ENCODE data around the gene TMEM117.
"Not testable (repeated sequence)": the region's sequence is repeated elsewhere in the genome, so short reads cannot be mapped to it uniquely, and the experiment has no call there.

The TMEM117 gene

GRCh38 chr12:44031472-44032185 lies 195.7 kb downstream of the TMEM117 start:
- no peak for DNase-seq

DNA sequence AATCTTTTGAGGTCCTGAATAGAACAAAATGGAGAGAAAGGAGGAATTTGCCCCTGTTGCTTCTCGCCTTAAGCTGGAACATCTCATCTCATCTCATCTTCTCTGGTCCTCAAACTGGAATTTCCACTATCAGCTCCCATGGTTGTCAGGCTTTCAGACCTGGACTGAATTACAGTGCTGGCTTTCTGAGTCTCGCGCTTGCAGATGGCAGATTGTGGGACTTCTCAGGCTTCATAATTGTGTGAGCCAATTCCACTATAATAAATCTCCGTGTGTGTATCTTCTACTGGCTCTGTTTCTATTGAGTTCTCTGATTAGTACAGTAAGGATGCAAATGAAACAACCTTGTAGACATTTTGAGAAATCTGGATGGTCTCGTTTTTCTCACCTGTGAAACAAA lies 199.0 kb downstream of the TMEM117 start:
- DNase-seq: no peak

GRCh38 chr12:44036875-44037443 lies 201.1 kb downstream of the TMEM117 start:
- DNase-seq: no peak

- DNase-seq: no peak
Measured at GRCh38 chr12:44038411-44038810, 202.5 kb downstream of the TMEM117 start.

GRCh38 chr12:44044491-44044890 lies 208.6 kb downstream of the TMEM117 start:
- DNase-seq: not testable (repeated sequence)

DNA sequence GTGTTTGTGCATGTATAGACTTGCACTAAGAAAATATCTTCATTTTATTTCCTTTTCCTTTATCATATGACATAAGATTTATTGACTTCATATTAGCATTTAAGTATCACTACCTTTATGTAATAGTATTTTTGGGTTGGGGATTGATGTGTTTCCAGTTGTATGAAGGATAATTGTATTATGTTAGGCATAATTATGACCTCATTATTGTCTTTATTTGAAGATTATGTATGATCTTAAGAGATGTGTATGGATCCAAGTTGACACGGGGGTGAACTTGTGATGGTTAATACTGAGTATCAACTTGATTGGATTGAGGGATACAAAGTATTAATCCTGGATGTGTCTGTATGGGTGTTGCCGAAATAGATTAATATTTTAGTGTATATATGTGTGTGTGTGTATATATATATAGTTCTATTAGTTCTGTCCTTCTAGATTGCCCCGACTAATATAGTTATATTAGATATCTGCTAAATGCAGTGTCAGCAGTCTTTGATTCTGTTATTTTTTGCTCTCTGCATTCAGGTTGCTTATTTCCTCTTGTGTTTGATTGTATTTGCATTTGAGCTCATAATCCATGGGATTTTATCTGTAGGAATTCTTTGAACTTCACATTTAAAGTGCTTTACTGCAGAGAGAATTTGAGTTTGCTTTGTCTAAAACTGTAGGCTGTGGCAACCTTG lies 211.0 kb downstream of the TMEM117 start:
- no peak for DNase-seq

GRCh38 chr12:44052554-44052953 lies 216.7 kb downstream of the TMEM117 start:
- no peak for DNase-seq

DNA sequence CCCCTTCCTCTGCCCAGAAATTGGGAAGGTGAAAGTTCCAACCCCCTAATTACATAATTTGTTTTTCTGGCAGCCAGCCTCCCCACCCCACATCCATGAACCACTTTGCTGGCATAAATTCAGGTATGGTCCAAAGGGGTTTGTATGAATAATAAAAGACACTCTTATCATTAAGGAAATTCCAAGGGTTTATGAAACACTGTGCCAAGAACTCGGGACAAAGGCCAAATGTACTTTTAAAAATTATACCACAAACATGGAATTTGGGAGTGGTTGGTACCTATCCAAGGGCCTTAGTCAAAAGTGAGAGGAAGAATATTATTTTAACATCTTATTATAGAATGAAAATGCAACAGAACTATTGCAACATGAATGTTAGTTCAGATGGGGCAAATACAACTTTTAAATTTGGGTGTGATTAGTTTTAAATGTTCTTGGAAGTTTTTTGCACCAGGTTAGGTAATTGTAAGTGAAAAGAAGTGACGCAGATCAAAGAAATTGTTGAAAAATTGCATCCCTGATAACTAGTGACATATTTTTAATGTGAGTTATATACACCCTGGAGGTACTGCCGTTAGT lies 217.8 kb downstream of the TMEM117 start:
- no peak for DNase-seq

GRCh38 chr12:44054281-44054680 lies 218.4 kb downstream of the TMEM117 start:
- no peak for DNase-seq

DNA sequence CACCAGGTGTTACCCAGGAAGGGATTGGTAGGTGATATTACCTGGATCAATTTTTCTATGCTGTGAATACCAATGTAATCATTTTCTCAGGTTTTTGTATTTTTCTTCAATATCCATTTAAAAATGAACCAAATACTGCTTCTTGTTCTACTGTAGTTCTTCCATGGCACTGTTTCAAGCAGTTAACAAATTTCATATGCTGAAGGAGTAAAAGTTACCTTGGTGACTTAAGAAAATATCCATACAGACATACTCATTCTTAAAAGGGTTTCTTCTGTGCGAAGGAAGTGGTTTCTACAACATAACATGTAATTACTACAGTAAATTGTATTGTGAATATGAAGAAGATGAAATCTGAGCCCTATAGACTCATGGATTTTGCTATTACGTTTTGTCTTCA lies 222.5 kb downstream of the TMEM117 start:
- DNase-seq: no peak

GRCh38 chr12:44059476-44059875 lies 223.6 kb downstream of the TMEM117 start:
- DNase-seq: no peak

- DNase-seq: no peak
Measured at GRCh38 chr12:44063671-44064070, 227.8 kb downstream of the TMEM117 start.

DNA sequence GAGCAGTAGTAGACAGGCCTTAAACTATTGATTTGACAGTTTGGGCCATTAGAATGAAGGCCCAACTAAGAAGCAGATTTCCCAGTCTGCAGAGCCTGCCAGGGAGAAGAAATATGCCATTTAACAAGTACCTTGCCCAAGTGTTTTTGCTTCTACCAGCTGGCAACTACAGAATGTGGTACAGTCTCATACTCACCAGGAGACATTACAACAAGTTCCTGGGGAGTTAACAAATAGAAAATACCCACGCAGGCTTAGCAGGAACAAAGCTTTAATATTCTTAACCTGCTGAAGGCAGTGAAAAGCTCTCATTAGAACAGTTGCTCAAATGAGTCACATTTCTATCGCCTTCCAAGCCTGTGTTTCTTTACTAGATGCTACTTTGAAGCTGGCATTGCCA lies 241.0 kb downstream of the TMEM117 start:
- DNase-seq: no peak

DNA sequence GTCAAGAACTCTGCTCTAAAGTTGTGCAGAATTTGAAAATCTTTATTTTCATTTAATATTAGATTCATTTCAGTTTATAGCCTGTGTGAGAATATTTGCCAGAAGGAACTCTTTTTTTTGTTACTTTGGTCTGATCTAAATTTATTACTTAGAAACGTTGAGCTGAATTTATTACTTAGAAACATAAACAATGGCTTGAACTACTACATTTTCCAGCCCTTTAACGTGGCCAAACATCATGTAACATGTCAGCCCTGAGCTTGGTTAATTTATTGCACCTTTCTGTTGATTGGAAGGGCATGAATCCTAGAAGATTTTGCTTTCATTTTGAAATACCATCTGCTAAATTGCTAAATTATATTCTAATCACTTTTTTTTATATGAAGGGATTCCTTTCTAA lies 241.4 kb downstream of the TMEM117 start:
- DNase-seq: no peak

- DNase-seq: no peak
Measured at GRCh38 chr12:44078273-44078672, 242.4 kb downstream of the TMEM117 start.

- DNase-seq: no peak
Measured at GRCh38 chr12:44088647-44089046, 252.8 kb downstream of the TMEM117 start.

DNA sequence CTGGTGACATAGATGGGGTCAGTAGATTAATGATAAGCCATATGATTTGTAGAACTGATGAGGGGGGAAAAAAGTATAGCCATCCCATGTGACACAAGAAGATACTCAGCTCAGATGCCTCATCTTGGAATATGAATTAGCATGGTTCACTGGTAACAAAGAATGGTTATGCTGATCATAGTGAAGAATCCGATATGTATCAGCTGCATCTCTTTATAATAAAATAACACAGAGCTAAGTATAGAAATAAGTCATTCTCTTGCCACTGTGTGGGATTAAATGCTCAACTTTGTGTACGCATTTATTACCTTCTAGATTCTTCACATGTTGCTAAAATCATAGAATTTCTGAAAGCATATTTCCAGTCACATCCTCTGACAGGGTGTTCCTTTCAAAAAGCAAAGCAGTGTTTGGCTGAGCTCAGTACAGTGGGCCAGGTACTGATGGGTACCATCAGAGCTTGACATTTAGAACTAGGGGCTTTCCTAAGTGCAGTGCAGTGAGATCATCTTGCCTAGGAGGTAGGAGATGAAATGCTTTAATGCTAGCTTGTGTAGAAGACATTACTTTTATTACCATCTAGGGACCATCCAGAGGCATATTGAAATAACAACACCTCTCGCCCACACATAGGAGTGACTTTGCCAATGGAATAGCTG lies 256.2 kb downstream of the TMEM117 start:
- DNase-seq: no peak

- DNase-seq: peak; percentile 33
Measured at GRCh38 chr12:44098786-44099185, 262.9 kb downstream of the TMEM117 start.

- DNase-seq: no peak
Measured at GRCh38 chr12:44099486-44099885, 263.6 kb downstream of the TMEM117 start.

DNA sequence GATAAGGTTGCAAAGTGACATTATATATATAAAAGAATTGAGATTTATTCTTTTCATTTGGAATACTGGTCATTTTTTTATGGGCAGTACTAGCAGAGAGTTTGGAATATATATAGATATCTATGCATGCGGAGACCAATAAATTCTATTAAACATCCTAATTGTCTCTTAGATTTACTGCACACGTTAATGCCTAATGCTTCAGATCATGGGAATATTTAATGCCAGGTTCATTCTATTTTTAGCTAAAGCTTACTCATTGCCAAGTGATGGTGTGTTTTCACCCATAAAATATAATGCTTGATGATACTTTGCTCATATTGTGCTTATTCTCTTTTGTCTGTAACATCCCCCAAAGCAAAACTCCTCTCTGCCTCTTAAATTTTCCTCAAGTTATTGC lies 264.4 kb downstream of the TMEM117 start:
- DNase-seq: no peak

DNA sequence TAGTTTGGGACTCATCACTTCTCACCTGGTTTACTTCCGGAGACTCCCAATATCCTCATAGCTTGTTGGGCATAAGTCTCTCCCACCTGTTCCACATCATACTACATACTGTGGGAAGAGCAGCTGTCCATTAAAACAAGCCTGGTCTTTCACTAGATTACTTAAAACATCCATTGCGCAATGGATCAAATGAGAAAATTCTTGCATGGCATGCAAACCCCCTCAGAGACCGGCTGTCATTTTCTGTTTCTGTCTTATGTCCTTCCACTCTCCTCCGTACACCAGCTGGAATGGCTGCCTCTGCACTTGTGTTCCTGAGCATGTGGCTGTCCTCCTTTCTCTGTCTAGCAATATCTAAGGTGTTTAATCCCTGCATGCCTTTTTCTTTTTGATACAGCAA lies 265.6 kb downstream of the TMEM117 start:
- no peak for DNase-seq

DNA sequence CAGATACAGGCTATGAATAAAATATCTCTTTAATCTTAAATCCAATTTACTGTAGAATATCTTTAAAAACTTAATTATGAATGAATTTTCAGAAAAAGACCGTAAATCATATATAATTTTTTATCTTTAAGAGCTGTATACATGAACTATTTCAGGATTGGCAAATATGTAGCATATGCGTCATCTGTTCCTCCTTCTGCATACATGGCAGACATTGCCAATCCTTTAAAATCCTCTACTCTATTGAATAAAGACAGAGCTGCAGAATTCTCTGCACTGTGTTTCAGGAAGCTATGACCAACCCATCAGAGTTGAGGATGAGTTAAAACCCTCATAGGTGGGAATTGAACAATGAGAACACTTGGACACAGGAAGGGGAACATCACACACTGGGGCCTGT lies 279.0 kb downstream of the TMEM117 start:
- DNase-seq: no peak

GRCh38 chr12:44117337-44117736 lies 281.5 kb downstream of the TMEM117 start:
- no peak for DNase-seq

Measured in NCI-H2171 treated with DMSO at 0.1 percent for 48 hours (cell line).